RWPE2 (cell line): ENCODE data around the gene CHP1.
A peak's percentile ranks its signal among the peaks of the same experiment; 100 is the strongest.

Experiments
- ATAC-seq: fragments of 200-7000 bp; cut with Tn5 transposase; 3 replicates; pipeline ENCODE4 v1.9.1; 2021; ENCODE audit warnings: low read depth
- DNase-seq: peaks from one replicate; pipeline ENCODE4 v3.0.0-alpha.2; 2020; ENCODE audit warnings: low spot score
- H3K27ac ChIP-seq: fragments of 450-650 bp; 2 replicates; pipeline ENCODE4 v1.5.1; 2017; ENCODE audit warnings: mild to moderate bottlenecking; ENCODE audit not compliant: poor library complexity, severe bottlenecking
- H3K27me3 ChIP-seq: fragments of 250-450 bp; sonication (Bioruptor Pico); 2 replicates; pipeline ENCODE4 v1.5.1; 2021; ENCODE audit warnings: mild to moderate bottlenecking, moderate library complexity; ENCODE audit not compliant: insufficient read depth, poor library complexity, severe bottlenecking
- H3K36me3 ChIP-seq: fragments of 250-450 bp; sonication (Bioruptor Pico); 2 replicates; pipeline ENCODE4 v1.5.1; 2020; ENCODE audit warnings: low read depth, mild to moderate bottlenecking, moderate library complexity
- H3K4me1 ChIP-seq: fragments of 250-450 bp; sonication (Bioruptor Pico); 2 replicates; pipeline ENCODE4 v1.5.1; 2021; ENCODE audit warnings: mild to moderate bottlenecking, moderate library complexity; ENCODE audit not compliant: insufficient read depth, poor library complexity, severe bottlenecking
- H3K4me3 ChIP-seq: fragments of 250-450 bp; sonication (Bioruptor Pico); 2 replicates; pipeline ENCODE4 v1.5.1; 2021; ENCODE audit warnings: mild to moderate bottlenecking, moderate library complexity; ENCODE audit not compliant: severe bottlenecking
- H3K9me3 ChIP-seq: fragments of 250-450 bp; sonication (Bioruptor Pico); 2 replicates; pipeline ENCODE4 v1.5.1; 2021; ENCODE audit warnings: mild to moderate bottlenecking, moderate library complexity; ENCODE audit not compliant: severe bottlenecking
- TF ChIP-seq, protein P1 (sequence below): fragments of 450-650 bp; IDR thresholded peaks from one replicate; pipeline ENCODE4 v1.5.1; 2017; ENCODE audit warnings: mild to moderate bottlenecking, moderate library complexity; ENCODE audit not compliant: poor library complexity, severe bottlenecking

Gene CHP1

DNA sequence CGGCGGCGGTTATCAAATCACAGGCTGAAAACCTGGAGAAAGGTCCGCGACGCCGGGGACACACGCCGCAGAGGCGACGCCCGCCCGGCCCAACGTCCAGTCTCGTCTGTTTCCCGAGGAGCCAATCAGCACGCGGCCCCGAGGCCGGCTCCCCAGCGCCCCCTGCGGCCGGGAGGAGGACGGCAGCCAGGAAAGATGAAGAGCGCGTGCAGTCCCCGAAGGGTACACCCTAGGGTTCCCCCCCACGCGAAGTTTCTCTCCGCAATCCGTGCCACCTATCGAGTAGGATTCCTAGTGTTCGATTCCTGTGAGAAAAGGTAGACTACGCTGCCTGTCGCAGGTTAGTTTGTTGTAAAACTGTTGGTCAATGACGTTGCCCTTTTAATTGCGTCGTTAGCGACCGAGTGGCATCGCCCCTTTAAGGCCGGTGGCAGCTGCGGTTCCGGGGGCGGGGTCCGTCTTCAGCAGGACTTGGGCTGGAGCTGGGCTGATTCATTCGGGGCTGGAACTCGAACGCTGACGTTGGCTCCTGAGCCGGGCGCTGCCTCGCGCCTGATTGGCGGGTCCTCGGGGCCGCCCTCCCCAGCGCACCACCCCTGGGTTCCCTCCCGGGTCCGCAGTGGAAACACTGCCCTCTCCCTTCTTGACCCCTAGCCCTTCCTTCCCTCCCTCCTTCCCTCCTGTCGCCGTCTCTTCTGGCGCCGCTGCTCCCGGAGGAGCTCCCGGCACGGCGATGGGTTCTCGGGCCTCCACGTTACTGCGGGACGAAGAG, at the start of gene CHP1, which contains the start of gene EXD1:
Gene CHP1, plus strand, starts transcription at position 619 of the 772 bp plus-strand sequence. Its CDS starts 115 bp downstream, at position 734.
Gene EXD1, minus strand, starts transcription at position 108 of the 772 bp plus-strand sequence. CDS start 4,182 bp downstream, outside the sequence.
- Histone ChIP-seq H3K27ac (peak within 1 kb of the TSS; percentile 43), H3K27me3 (no peaks in the 10 kb centered on the region), H3K36me3 (peaks cover 15% of the 10 kb centered on the region), H3K9me3 (no peaks in the 10 kb centered on the region), H3K4me3 (peak within 1 kb of the TSS; percentile 74), H3K4me1 (peaks cover 13% of the 10 kb centered on the region)
- TF ChIP-seq, protein P1, sequence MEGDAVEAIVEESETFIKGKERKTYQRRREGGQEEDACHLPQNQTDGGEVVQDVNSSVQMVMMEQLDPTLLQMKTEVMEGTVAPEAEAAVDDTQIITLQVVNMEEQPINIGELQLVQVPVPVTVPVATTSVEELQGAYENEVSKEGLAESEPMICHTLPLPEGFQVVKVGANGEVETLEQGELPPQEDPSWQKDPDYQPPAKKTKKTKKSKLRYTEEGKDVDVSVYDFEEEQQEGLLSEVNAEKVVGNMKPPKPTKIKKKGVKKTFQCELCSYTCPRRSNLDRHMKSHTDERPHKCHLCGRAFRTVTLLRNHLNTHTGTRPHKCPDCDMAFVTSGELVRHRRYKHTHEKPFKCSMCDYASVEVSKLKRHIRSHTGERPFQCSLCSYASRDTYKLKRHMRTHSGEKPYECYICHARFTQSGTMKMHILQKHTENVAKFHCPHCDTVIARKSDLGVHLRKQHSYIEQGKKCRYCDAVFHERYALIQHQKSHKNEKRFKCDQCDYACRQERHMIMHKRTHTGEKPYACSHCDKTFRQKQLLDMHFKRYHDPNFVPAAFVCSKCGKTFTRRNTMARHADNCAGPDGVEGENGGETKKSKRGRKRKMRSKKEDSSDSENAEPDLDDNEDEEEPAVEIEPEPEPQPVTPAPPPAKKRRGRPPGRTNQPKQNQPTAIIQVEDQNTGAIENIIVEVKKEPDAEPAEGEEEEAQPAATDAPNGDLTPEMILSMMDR, result peak; percentile 100
- peak; percentile 97 for ATAC-seq
- peak; percentile 100 for DNase-seq

- Histone ChIP-seq H3K9me3 (no peaks in the 10 kb centered on the region), H3K27me3 (no peaks in the 10 kb centered on the region), H3K36me3 (no peaks in the 10 kb centered on the region), H3K27ac (no peak overlapping the region), H3K4me1 (no peaks in the 10 kb centered on the region), H3K4me3 (no peak overlapping the region)
- ATAC-seq, result no peak
- TF ChIP-seq, protein P1, result no peak
- no peak for DNase-seq
Measured at GRCh38 chr15:41182266-41182665, 48.8 kb upstream of the CHP1 start.

- no peak overlapping the region for H3K27ac ChIP-seq
- TF ChIP-seq, protein P1, result no peak
- H3K4me1 ChIP-seq, result no peaks in the 10 kb centered on the region
- no peaks in the 10 kb centered on the region for H3K36me3 ChIP-seq
- H3K9me3 ChIP-seq, result no peaks in the 10 kb centered on the region
- H3K4me3 ChIP-seq, result no peak overlapping the region
- DNase-seq (no peak), ATAC-seq (no peak)
- no peaks in the 10 kb centered on the region for H3K27me3 ChIP-seq
Measured at GRCh38 chr15:41183581-41183980, 47.5 kb upstream of the CHP1 start.

DNA sequence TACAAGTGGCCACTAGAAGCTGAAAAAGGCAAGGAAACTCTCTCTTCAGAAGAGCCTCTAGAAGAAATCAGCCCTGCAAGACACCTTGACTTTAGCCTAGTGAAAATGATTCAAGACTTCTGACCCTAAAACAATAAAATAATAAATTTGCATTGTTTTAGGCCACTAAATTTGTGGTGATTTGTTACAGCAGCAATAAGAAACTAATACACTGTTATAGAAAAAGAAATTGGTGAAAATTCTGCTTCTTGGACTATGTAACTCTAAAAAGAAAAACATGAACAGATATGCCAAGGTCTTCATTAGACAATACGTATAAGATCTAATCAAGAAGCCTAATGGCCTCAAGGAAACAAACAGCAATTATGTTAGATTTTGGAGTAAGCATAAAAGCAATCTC, 36.6 kb upstream of the CHP1 start:
- no peaks in the 10 kb centered on the region for H3K27me3 ChIP-seq
- no peak for ATAC-seq
- TF ChIP-seq, protein P1, result no peak

DNA sequence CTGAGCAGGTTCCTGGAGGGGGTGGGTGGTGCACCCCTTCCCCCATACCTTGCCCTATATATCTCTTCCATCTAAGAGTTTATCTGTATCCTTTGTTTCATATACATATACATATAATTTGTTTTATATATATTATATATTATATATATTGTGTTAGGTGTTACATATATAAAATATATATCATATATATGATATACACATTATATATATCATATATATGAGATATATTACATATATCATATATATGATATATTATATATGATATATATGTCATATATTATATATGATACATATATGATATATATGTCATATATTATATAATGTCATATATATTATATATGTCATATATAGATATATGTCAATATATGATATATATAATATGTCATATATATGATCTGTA, 31.6 kb upstream of the CHP1 start:
- ATAC-seq (no peak), DNase-seq (no peak)
- TF ChIP-seq, protein P1, result no peak
- Histone ChIP-seq H3K27me3 (no peaks in the 10 kb centered on the region), H3K27ac (no peak overlapping the region), H3K36me3 (no peaks in the 10 kb centered on the region; the same call in 1 of the 2 replicates), H3K9me3 (no peaks in the 10 kb centered on the region), H3K4me3 (no peak overlapping the region), H3K4me1 (no peaks in the 10 kb centered on the region)

More for the DNA sequence above, 36.6 kb upstream of the CHP1 start:
- no peak overlapping the region for H3K4me3 ChIP-seq
- no peaks in the 10 kb centered on the region for H3K9me3 ChIP-seq
- H3K4me1 ChIP-seq, result no peaks in the 10 kb centered on the region
- no peak for DNase-seq
- no peak overlapping the region for H3K27ac ChIP-seq
- no peaks in the 10 kb centered on the region; the same call in 1 of the 2 replicates for H3K36me3 ChIP-seq
